Central memory CD8-positive, alpha-beta T cell (primary cell): Measurements from ENCODE around the gene BAIAP2.
"Not testable (repeated sequence)": the region's sequence is repeated elsewhere in the genome, so short reads cannot be mapped to it uniquely, and the experiment has no call there.

Experiments
- ATAC-seq: fragments of 150-1000 bp; cut with Tn5 transposase; replicated peaks from 2 replicates; pipeline ENCODE4 v1.10.0; 2022; ENCODE audit warnings: mild to moderate bottlenecking, moderate FRiP score, moderate number of reproducible peaks; ENCODE audit not compliant: poor library complexity, severe bottlenecking; ENCODE audit errors: extremely low read depth
- DNase-seq, 2 donors: peaks; one replicate each; pipeline ENCODE4 v3.0.0; 2021; ENCODE audit warnings: low spot score in 2 of 2
- H3K27ac Mint-ChIP-seq: one replicate; pipeline ENCODE4 v1.8.0; 2022; ENCODE audit warnings: low read depth, mild to moderate bottlenecking, moderate library complexity, mixed read lengths
- H3K27me3 Mint-ChIP-seq: one replicate; pipeline ENCODE4 v1.8.0; 2022; ENCODE audit warnings: mixed read lengths
- H3K36me3 Mint-ChIP-seq: one replicate; pipeline ENCODE4 v1.8.0; 2022; ENCODE audit warnings: mild to moderate bottlenecking, moderate library complexity, mixed read lengths; ENCODE audit not compliant: insufficient read depth
- H3K4me1 Mint-ChIP-seq: one replicate; pipeline ENCODE4 v1.8.0; 2022; ENCODE audit warnings: mixed read lengths
- H3K4me3 Mint-ChIP-seq: one replicate; pipeline ENCODE4 v1.8.0; 2022; ENCODE audit warnings: mild to moderate bottlenecking, moderate library complexity, mixed read lengths
- H3K9me3 Mint-ChIP-seq: one replicate; pipeline ENCODE4 v1.8.0; 2022; ENCODE audit warnings: mixed read lengths

BAIAP2 gene

GRCh38 chr17:81146208-81146607 lies 111.3 kb downstream of the BAIAP2 start:
- not testable (repeated sequence) for H3K27ac Mint-ChIP-seq, H3K36me3 Mint-ChIP-seq

GRCh38 chr17:81147701-81148100 lies 112.8 kb downstream of the BAIAP2 start:
- no peaks in the 10 kb centered on the region for H3K9me3 Mint-ChIP-seq
- DNase-seq (no peak), ATAC-seq (no peak)
- H3K36me3 Mint-ChIP-seq = peaks cover 2% of the 10 kb centered on the region
- H3K27me3 Mint-ChIP-seq = peaks cover 33% of the 10 kb centered on the region
- H3K27ac Mint-ChIP-seq = no peak overlapping the region
- H3K4me1 Mint-ChIP-seq = no peaks in the 10 kb centered on the region
- no peak overlapping the region for H3K4me3 Mint-ChIP-seq

More at GRCh38 chr17:81146208-81146607, 111.3 kb downstream of the BAIAP2 start:
- not testable (repeated sequence) for H3K4me3 Mint-ChIP-seq, H3K9me3 Mint-ChIP-seq, H3K4me1 Mint-ChIP-seq, ATAC-seq, DNase-seq
- H3K27me3 Mint-ChIP-seq = peaks cover 47% of the 10 kb centered on the region

GRCh38 chr17:81148571-81148970 lies 113.6 kb downstream of the BAIAP2 start:
- DNase-seq (no peak), ATAC-seq (no peak)
- H3K4me3 Mint-ChIP-seq = no peak overlapping the region
- H3K9me3 Mint-ChIP-seq = no peaks in the 10 kb centered on the region
- no peak overlapping the region for H3K27ac Mint-ChIP-seq
- no peaks in the 10 kb centered on the region for H3K4me1 Mint-ChIP-seq
- H3K27me3 Mint-ChIP-seq = peaks cover 27% of the 10 kb centered on the region
- H3K36me3 Mint-ChIP-seq = peaks cover 2% of the 10 kb centered on the region

GRCh38 chr17:81148986-81149533 lies 114.1 kb downstream of the BAIAP2 start:
- Mint-ChIP-seq H3K4me1 (no peaks in the 10 kb centered on the region), H3K27ac (no peak overlapping the region), H3K4me3 (no peak overlapping the region), H3K36me3 (peaks cover 2% of the 10 kb centered on the region), H3K27me3 (peaks cover 22% of the 10 kb centered on the region), H3K9me3 (no peaks in the 10 kb centered on the region)
- DNase-seq = no peak
- ATAC-seq = no peak

GRCh38 chr17:81150377-81151077 lies 115.6 kb downstream of the BAIAP2 start:
- Mint-ChIP-seq H3K27me3 (peaks cover 20% of the 10 kb centered on the region), H3K27ac (no peak overlapping the region), H3K36me3 (peaks cover 2% of the 10 kb centered on the region), H3K9me3 (no peaks in the 10 kb centered on the region), H3K4me3 (no peak overlapping the region), H3K4me1 (no peaks in the 10 kb centered on the region)
- ATAC-seq (no peak), DNase-seq (no peak)

GRCh38 chr17:81151278-81151677 lies 116.3 kb downstream of the BAIAP2 start:
- H3K27ac Mint-ChIP-seq = no peak overlapping the region

GRCh38 chr17:81152288-81152828 lies 117.4 kb downstream of the BAIAP2 start:
- Mint-ChIP-seq H3K4me3 (no peak overlapping the region), H3K4me1 (no peaks in the 10 kb centered on the region), H3K27me3 (peaks cover 20% of the 10 kb centered on the region), H3K36me3 (peaks cover 2% of the 10 kb centered on the region), H3K27ac (no peak overlapping the region), H3K9me3 (no peaks in the 10 kb centered on the region)
- DNase-seq (no peak), ATAC-seq (no peak)

More at GRCh38 chr17:81151278-81151677, 116.3 kb downstream of the BAIAP2 start:
- Mint-ChIP-seq H3K36me3 (peaks cover 2% of the 10 kb centered on the region), H3K9me3 (no peaks in the 10 kb centered on the region), H3K4me3 (no peak overlapping the region), H3K27me3 (peaks cover 20% of the 10 kb centered on the region), H3K4me1 (no peaks in the 10 kb centered on the region)
- ATAC-seq = no peak
- no peak for DNase-seq

- no peak overlapping the region for H3K27ac Mint-ChIP-seq
- DNase-seq (no peak), ATAC-seq (no peak)
- peaks cover 20% of the 10 kb centered on the region for H3K27me3 Mint-ChIP-seq
- no peaks in the 10 kb centered on the region for H3K4me1 Mint-ChIP-seq
- H3K9me3 Mint-ChIP-seq = no peaks in the 10 kb centered on the region
- no peak overlapping the region for H3K4me3 Mint-ChIP-seq
- peaks cover 2% of the 10 kb centered on the region for H3K36me3 Mint-ChIP-seq
Observed at GRCh38 chr17:81153340-81153803, 118.4 kb downstream of the BAIAP2 start.

GRCh38 chr17:81154016-81154415 lies 119.1 kb downstream of the BAIAP2 start:
- H3K36me3 Mint-ChIP-seq, H3K27ac Mint-ChIP-seq, H3K4me1 Mint-ChIP-seq, H3K9me3 Mint-ChIP-seq, ATAC-seq, DNase-seq, H3K4me3 Mint-ChIP-seq: not testable (repeated sequence)
- H3K27me3 Mint-ChIP-seq = peaks cover 18% of the 10 kb centered on the region

- H3K27me3 Mint-ChIP-seq = peaks cover 10% of the 10 kb centered on the region
- H3K36me3 Mint-ChIP-seq = peaks cover 2% of the 10 kb centered on the region
- no peaks in the 10 kb centered on the region for H3K9me3 Mint-ChIP-seq
- no peak for DNase-seq
- no peaks in the 10 kb centered on the region for H3K4me1 Mint-ChIP-seq
- ATAC-seq = no peak
- no peak overlapping the region for H3K4me3 Mint-ChIP-seq
- no peak overlapping the region for H3K27ac Mint-ChIP-seq
Observed at GRCh38 chr17:81154961-81155360, 120.0 kb downstream of the BAIAP2 start.

GRCh38 chr17:81156866-81157805 lies 122.2 kb downstream of the BAIAP2 start:
- Mint-ChIP-seq H3K4me1 (no peaks in the 10 kb centered on the region), H3K9me3 (no peaks in the 10 kb centered on the region), H3K4me3 (no peak overlapping the region), H3K36me3 (peaks cover 4% of the 10 kb centered on the region), H3K27me3 (peaks cover 15% of the 10 kb centered on the region), H3K27ac (no peak overlapping the region)
- DNase-seq (no peak), ATAC-seq (no peak)

GRCh38 chr17:81157848-81158687 lies 123.1 kb downstream of the BAIAP2 start:
- Mint-ChIP-seq H3K27ac (no peak overlapping the region), H3K36me3 (peaks cover 4% of the 10 kb centered on the region), H3K4me1 (no peaks in the 10 kb centered on the region), H3K9me3 (no peaks in the 10 kb centered on the region), H3K27me3 (peaks cover 19% of the 10 kb centered on the region), H3K4me3 (no peak overlapping the region)
- DNase-seq = no peak
- ATAC-seq = no peak
